ENCODE measurements around the gene AGAP2. TPM values are rescaled to one million over a fixed set of nuclear protein-coding genes. Genes with fewer than 3 reads are reported as not detected.

AGAP2 gene
- polyA plus RNA-seq, 3 donors, result 0.20 to 3.4 (median 0.65) TPM

- WGBS (ENCODE audit: insufficient coverage), result 100% methylated on average over 1 of the region's 2 CpGs
- peaks cover 5 to 14% (median 8%) of the 10 kb centered on the region in 7 donors for H3K9me3 Mint-ChIP-seq
- Histone ChIP-seq H3K27ac (ENCODE audit: low read depth in 1 of 2, low read length in 2 of 2) (no peak overlapping the region), H3K4me2 (replicated peaks; ENCODE audit: extremely low read depth, low read length, poor library complexity, severe bottlenecking) (no peak overlapping the region), H3K9me3 (replicated peaks in 1 of 2; ENCODE audit: control insufficient read depth in 1 of 2, insufficient read depth in 1 of 2, low read length in 2 of 2) (peaks cover 9 to 15% of the 10 kb centered on the region in 2 donors), H3K36me3 (replicated peaks in 1 of 2; ENCODE audit: control insufficient read depth in 1 of 2, insufficient read depth in 2 of 2, low read length in 2 of 2) (peaks cover 65 to 100% of the 10 kb centered on the region in 2 donors), H3K27me3 (ENCODE audit: control insufficient read depth in 2 of 2, insufficient read depth in 2 of 2, low read length in 2 of 2) (no peaks in the 10 kb centered on the region), H4K20me1 (ENCODE audit: insufficient read depth, low read length) (peaks cover 64% of the 10 kb centered on the region), H2AFZ (ENCODE audit: insufficient read depth, low read depth, low read length, poor library complexity, severe bottlenecking) (no peak overlapping the region), H3K79me2 (ENCODE audit: insufficient read depth, low read length) (peaks cover 16% of the 10 kb centered on the region), H3K9ac (ENCODE audit: insufficient read depth, low read length, poor library complexity, severe bottlenecking) (no peak overlapping the region), H3K4me1 (ENCODE audit: control insufficient read depth in 1 of 2, insufficient read depth in 2 of 2, low read length in 2 of 2) (peaks cover 0 to under 1% of the 10 kb centered on the region in 2 donors), H3K4me3 (replicated peaks in 1 of 3; ENCODE audit: low read depth in 2 of 3, low read length in 3 of 3) (no peak overlapping the region)
- intact Hi-C loops (cut with micrococcal nuclease), result no loop called here
- no peak for DNase-seq
- no peak for TF ChIP-seq CTCF (IDR thresholded peaks at IDR 0.05)
- H3K4me1 Mint-ChIP-seq, result peaks cover 2% of the 10 kb centered on the region
- peaks cover 80 to 97% of the 10 kb centered on the region in 2 donors for H3K36me3 Mint-ChIP-seq
- no peak overlapping the region for H3K4me3 Mint-ChIP-seq
- H3K27ac Mint-ChIP-seq, result peak overlapping the region in 1 of 7 donors; percentile 1
- H3K27me3 Mint-ChIP-seq (ENCODE audit: low read depth in 3 of 3), result peaks cover 0 to 3% (median 0%) of the 10 kb centered on the region in 3 donors
Measured at GRCh38 chr12:57700317-57700716, 38.2 kb downstream of the AGAP2 start.

- Histone ChIP-seq H3K9ac (ENCODE audit: insufficient read depth, low read length, poor library complexity, severe bottlenecking) (no peak overlapping the region), H3K27ac (ENCODE audit: low read depth in 1 of 2, low read length in 2 of 2) (no peak overlapping the region), H3K27me3 (ENCODE audit: control insufficient read depth in 2 of 2, insufficient read depth in 2 of 2, low read length in 2 of 2) (no peaks in the 10 kb centered on the region), H2AFZ (ENCODE audit: insufficient read depth, low read depth, low read length, poor library complexity, severe bottlenecking) (no peak overlapping the region), H3K79me2 (ENCODE audit: insufficient read depth, low read length) (peaks cover 24% of the 10 kb centered on the region), H3K9me3 (replicated peaks in 1 of 2; ENCODE audit: control insufficient read depth in 1 of 2, insufficient read depth in 1 of 2, low read length in 2 of 2) (peaks cover 5 to 6% of the 10 kb centered on the region in 2 donors), H3K4me2 (replicated peaks; ENCODE audit: extremely low read depth, low read length, poor library complexity, severe bottlenecking) (no peak overlapping the region), H4K20me1 (ENCODE audit: insufficient read depth, low read length) (peaks cover 60% of the 10 kb centered on the region), H3K4me1 (ENCODE audit: control insufficient read depth in 1 of 2, insufficient read depth in 2 of 2, low read length in 2 of 2) (peaks cover 11 to 15% of the 10 kb centered on the region in 2 donors), H3K4me3 (replicated peaks in 1 of 3; ENCODE audit: low read depth in 2 of 3, low read length in 3 of 3) (no peak overlapping the region), H3K36me3 (replicated peaks in 1 of 2; ENCODE audit: control insufficient read depth in 1 of 2, insufficient read depth in 2 of 2, low read length in 2 of 2) (peaks cover 50 to 85% of the 10 kb centered on the region in 2 donors)
- peaks cover 0 to 3% (median 0%) of the 10 kb centered on the region in 3 donors for H3K27me3 Mint-ChIP-seq (ENCODE audit: low read depth in 3 of 3)
- intact Hi-C loops (cut with micrococcal nuclease), result loop anchor here in 1 of 2 donors (10.0 kb wide), 1 partner anchor 114 kb away; no protein-coding TSS in a partner anchor
- H3K27ac Mint-ChIP-seq, result no peak overlapping the region
- TF ChIP-seq CTCF (IDR thresholded peaks at IDR 0.05), result no peak
- H3K36me3 Mint-ChIP-seq, result peaks cover 67 to 80% of the 10 kb centered on the region in 2 donors
- H3K4me1 Mint-ChIP-seq, result peaks cover 2% of the 10 kb centered on the region
- 100% methylated on average over 3 of the region's 3 CpGs for WGBS (ENCODE audit: insufficient coverage)
- H3K9me3 Mint-ChIP-seq, result peaks cover 5 to 7% (median 6%) of the 10 kb centered on the region in 7 donors
- DNase-seq, result no peak
- H3K4me3 Mint-ChIP-seq, result no peak overlapping the region
Measured at GRCh38 chr12:57698414-57698813, 40.1 kb downstream of the AGAP2 start.

Measured in CD14-positive monocyte (primary cell).